ENCODE data around the gene VRK1. TPM values are rescaled to one million over a fixed set of nuclear protein-coding genes. Genes with fewer than 3 reads are reported as not detected.

The VRK1 gene
- total and polyA plus RNA-seq, 8 donors, result 1.2 to 45.7 (median 10.6) TPM; not detected in 1

- WGBS, 5 donors, result 74 to 83% (median 77%) methylated on average over 5 of the region's 5 CpGs
- intact Hi-C loops (cut with DNase I; ENCODE audit: low total_unique reads), result no loop called here
- peaks cover 0 to 18% (median 0%) of the 10 kb centered on the region in 3 donors for H3K27me3 ChIP-seq
Measured at GRCh38 chr14:96772929-96773328, 24.3 kb upstream of the VRK1 start.

GRCh38 chr14:96776791-96777190, 20.4 kb upstream of the VRK1 start:
- no peak for DNase-seq
- TF ChIP-seq POLR2AphosphoS5 (IDR thresholded peaks at IDR 0.05) (no peak), EP300 (IDR thresholded peaks at IDR 0.05) (no peak), CTCF (IDR thresholded peaks at IDR 0.05) (no peak), POLR2A (IDR thresholded peaks at IDR 0.05) (no peak)
- H3K27ac ChIP-seq, result no peak overlapping the region
- no peaks in the 10 kb centered on the region for H3K36me3 ChIP-seq
- peaks cover 0 to 3% (median 0%) of the 10 kb centered on the region in 3 donors for H3K27me3 ChIP-seq
- no peaks in the 10 kb centered on the region for H3K9me3 ChIP-seq
- 74 to 84% (median 79%) methylated on average over 4 of the region's 4 CpGs for WGBS, 5 donors
- intact Hi-C loops (cut with DNase I; ENCODE audit: low total_unique reads), result no loop called here
- H3K4me1 ChIP-seq, result no peaks in the 10 kb centered on the region
- H3K4me3 ChIP-seq, result no peak overlapping the region

More at GRCh38 chr14:96772929-96773328, 24.3 kb upstream of the VRK1 start:
- TF ChIP-seq POLR2A (IDR thresholded peaks at IDR 0.05) (no peak), EP300 (IDR thresholded peaks at IDR 0.05) (no peak), POLR2AphosphoS5 (IDR thresholded peaks at IDR 0.05) (no peak), CTCF (IDR thresholded peaks at IDR 0.05) (no peak)
- Histone ChIP-seq H3K4me1 (no peaks in the 10 kb centered on the region), H3K27ac (no peak overlapping the region), H3K4me3 (no peak overlapping the region), H3K36me3 (no peaks in the 10 kb centered on the region), H3K9me3 (no peaks in the 10 kb centered on the region)
- DNase-seq, result no peak

GRCh38 chr14:96780500-96780899, 16.7 kb upstream of the VRK1 start:
- no peaks in the 10 kb centered on the region for H3K4me1 ChIP-seq
- no peak overlapping the region for H3K27ac ChIP-seq
- no peaks in the 10 kb centered on the region for H3K36me3 ChIP-seq
- no peak overlapping the region for H3K4me3 ChIP-seq
- no peak for TF ChIP-seq EP300 (IDR thresholded peaks at IDR 0.05)
- no peak for TF ChIP-seq POLR2AphosphoS5 (IDR thresholded peaks at IDR 0.05)
- TF ChIP-seq CTCF (IDR thresholded peaks at IDR 0.05), result no peak
- no peak for TF ChIP-seq POLR2A (IDR thresholded peaks at IDR 0.05)
- H3K27me3 ChIP-seq, result peaks cover 0 to 3% (median 0%) of the 10 kb centered on the region in 3 donors
- intact Hi-C loops (cut with DNase I; ENCODE audit: low total_unique reads), result no loop called here
- DNase-seq, result no peak
- no peaks in the 10 kb centered on the region for H3K9me3 ChIP-seq
- WGBS, 5 donors, result 79 to 83% (median 82%) methylated on average over 3 of the region's 3 CpGs

GRCh38 chr14:96781371-96781770, 15.8 kb upstream of the VRK1 start:
- Histone ChIP-seq H3K36me3 (no peaks in the 10 kb centered on the region), H3K4me1 (no peaks in the 10 kb centered on the region), H3K9me3 (no peaks in the 10 kb centered on the region), H3K27me3 (peaks cover 0 to 3% (median 0%) of the 10 kb centered on the region in 3 donors), H3K27ac (no peak overlapping the region), H3K4me3 (no peak overlapping the region)
- no peak for DNase-seq
- intact Hi-C loops (cut with DNase I; ENCODE audit: low total_unique reads), result no loop called here
- TF ChIP-seq CTCF (IDR thresholded peaks at IDR 0.05), result no peak
- 74 to 89% (median 82%) methylated on average over 3 of the region's 3 CpGs for WGBS, 5 donors

All from stomach (tissue), 9 donors.